KMS-11 (cell line): ENCODE results near the gene INVS.

Source experiments
- H2AFZ ChIP-seq: fragments of 200-600 bp; sonication (generic); 2 replicates; pipeline ENCODE4 v1.6.1; 2016; ENCODE audit warnings: antibody characterized with exemption, mixed run types, low read depth
- H3K27ac ChIP-seq: fragments of 200-600 bp; sonication (generic); 2 replicates; pipeline ENCODE4 v1.6.1; 2016; ENCODE audit warnings: mild to moderate bottlenecking, mixed run types
- H3K27me3 ChIP-seq: fragments of 200-600 bp; sonication (generic); 2 replicates; pipeline ENCODE4 v1.6.1; 2017; ENCODE audit warnings: mild to moderate bottlenecking, low read depth, mixed run types, moderate library complexity; ENCODE audit not compliant: insufficient read depth
- H3K36me3 ChIP-seq: fragments of 200-600 bp; sonication (generic); 2 replicates; pipeline ENCODE4 v1.6.1; 2017; ENCODE audit warnings: mild to moderate bottlenecking, mixed run types; ENCODE audit not compliant: insufficient read depth
- H3K4me1 ChIP-seq: fragments of 200-600 bp; sonication (generic); 2 replicates; pipeline ENCODE4 v1.6.1; 2016; ENCODE audit warnings: mild to moderate bottlenecking, low read depth, mixed run types; ENCODE audit not compliant: poor library complexity, severe bottlenecking
- H3K4me2 ChIP-seq: fragments of 200-600 bp; sonication (generic); 2 replicates; pipeline ENCODE4 v1.7.0; 2016; ENCODE audit warnings: mild to moderate bottlenecking, mixed run types
- H3K4me3 ChIP-seq: fragments of 200-600 bp; sonication (generic); IDR thresholded peaks from 2 replicates; pipeline ENCODE4 v1.6.1; 2017; ENCODE audit warnings: low read depth, low read length, mixed read lengths; ENCODE audit not compliant: insufficient read depth
- H3K79me2 ChIP-seq: fragments of 200-600 bp; sonication (generic); 2 replicates; pipeline ENCODE4 v1.6.1; 2016; ENCODE audit warnings: low read depth, mixed run types; ENCODE audit not compliant: insufficient read depth
- H3K9ac ChIP-seq: fragments of 200-600 bp; sonication (generic); 2 replicates; pipeline ENCODE4 v1.6.1; 2016; ENCODE audit warnings: mild to moderate bottlenecking, mixed run types
- H4K20me1 ChIP-seq: fragments of 200-600 bp; sonication (generic); 2 replicates; pipeline ENCODE4 v1.6.1; 2016; ENCODE audit warnings: mild to moderate bottlenecking, mixed run types; ENCODE audit not compliant: insufficient read depth
- TF ChIP-seq, protein P1 (sequence below): fragments of 200-600 bp; sonication (generic); conservative IDR thresholded peaks from 2 replicates; pipeline ENCODE4 v1.6.1; 2017; ENCODE audit warnings: low read depth, mild to moderate bottlenecking, antibody characterized with exemption, low read length, moderate library complexity, mixed read lengths

The INVS gene, protein sequence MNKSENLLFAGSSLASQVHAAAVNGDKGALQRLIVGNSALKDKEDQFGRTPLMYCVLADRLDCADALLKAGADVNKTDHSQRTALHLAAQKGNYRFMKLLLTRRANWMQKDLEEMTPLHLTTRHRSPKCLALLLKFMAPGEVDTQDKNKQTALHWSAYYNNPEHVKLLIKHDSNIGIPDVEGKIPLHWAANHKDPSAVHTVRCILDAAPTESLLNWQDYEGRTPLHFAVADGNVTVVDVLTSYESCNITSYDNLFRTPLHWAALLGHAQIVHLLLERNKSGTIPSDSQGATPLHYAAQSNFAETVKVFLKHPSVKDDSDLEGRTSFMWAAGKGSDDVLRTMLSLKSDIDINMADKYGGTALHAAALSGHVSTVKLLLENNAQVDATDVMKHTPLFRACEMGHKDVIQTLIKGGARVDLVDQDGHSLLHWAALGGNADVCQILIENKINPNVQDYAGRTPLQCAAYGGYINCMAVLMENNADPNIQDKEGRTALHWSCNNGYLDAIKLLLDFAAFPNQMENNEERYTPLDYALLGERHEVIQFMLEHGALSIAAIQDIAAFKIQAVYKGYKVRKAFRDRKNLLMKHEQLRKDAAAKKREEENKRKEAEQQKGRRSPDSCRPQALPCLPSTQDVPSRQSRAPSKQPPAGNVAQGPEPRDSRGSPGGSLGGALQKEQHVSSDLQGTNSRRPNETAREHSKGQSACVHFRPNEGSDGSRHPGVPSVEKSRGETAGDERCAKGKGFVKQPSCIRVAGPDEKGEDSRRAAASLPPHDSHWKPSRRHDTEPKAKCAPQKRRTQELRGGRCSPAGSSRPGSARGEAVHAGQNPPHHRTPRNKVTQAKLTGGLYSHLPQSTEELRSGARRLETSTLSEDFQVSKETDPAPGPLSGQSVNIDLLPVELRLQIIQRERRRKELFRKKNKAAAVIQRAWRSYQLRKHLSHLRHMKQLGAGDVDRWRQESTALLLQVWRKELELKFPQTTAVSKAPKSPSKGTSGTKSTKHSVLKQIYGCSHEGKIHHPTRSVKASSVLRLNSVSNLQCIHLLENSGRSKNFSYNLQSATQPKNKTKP

DNA sequence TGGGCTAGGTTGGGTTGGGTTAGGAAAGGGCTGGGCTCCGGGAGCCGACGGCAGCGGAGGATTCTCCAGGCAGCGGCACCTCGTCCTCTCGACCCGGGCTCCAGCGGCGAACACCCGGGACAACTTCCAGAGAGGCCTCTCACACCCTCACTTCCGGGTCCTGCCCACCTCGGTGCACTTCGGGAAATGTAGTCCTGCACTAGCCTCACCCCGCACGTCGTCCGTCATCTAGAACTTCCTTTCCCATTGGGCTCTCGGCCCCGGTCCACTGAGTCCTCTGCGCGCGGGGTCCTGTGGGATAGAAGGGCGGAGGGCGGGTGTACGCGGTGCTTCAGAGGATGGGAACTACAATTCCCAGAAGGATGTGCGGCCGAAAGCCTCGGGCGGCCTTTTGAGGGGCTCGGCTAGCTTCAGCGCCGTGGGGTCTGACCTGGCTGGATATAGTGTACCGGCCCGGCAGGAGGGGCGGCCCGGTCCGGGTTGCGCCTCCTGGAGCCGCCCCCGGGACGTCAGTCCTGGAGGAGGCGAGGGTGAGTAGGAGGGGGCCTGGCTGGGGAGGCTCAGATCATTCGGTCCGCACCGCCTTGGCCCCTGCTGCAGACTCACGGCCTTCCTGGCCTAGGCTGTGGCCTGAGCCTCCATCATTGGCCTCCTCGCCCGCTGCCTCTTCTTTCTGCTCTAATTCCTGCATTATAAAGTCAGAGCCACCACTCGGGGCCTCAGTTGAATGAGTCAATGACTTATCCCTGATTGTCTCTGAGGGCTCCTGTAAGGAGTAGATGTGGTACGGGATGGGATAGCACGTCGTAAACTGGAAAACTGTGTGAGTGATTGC lies at the start of gene INVS, which contains the start of gene ERP44:
INVS (plus strand) TSS at position 357 of the 835 bp plus-strand sequence. CDS start 5,279 bp downstream, outside the sequence.
ERP44 (minus strand) TSS at position 114 of the 835 bp plus-strand sequence. CDS start 160 bp downstream, outside the sequence.
- H3K27ac ChIP-seq, result peak within 1 kb of the TSS; percentile 63
- H4K20me1 ChIP-seq, result peaks cover 7% of the 10 kb centered on the region; the same call in 1 of the 2 replicates
- TF ChIP-seq, protein P1, sequence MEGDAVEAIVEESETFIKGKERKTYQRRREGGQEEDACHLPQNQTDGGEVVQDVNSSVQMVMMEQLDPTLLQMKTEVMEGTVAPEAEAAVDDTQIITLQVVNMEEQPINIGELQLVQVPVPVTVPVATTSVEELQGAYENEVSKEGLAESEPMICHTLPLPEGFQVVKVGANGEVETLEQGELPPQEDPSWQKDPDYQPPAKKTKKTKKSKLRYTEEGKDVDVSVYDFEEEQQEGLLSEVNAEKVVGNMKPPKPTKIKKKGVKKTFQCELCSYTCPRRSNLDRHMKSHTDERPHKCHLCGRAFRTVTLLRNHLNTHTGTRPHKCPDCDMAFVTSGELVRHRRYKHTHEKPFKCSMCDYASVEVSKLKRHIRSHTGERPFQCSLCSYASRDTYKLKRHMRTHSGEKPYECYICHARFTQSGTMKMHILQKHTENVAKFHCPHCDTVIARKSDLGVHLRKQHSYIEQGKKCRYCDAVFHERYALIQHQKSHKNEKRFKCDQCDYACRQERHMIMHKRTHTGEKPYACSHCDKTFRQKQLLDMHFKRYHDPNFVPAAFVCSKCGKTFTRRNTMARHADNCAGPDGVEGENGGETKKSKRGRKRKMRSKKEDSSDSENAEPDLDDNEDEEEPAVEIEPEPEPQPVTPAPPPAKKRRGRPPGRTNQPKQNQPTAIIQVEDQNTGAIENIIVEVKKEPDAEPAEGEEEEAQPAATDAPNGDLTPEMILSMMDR, result no peak
- H3K27me3 ChIP-seq, result no peaks in the 10 kb centered on the region
- H2AFZ ChIP-seq, result peak within 1 kb of the TSS; percentile 75
- H3K36me3 ChIP-seq, result no peaks in the 10 kb centered on the region
- peak within 1 kb of the TSS; percentile 81 for H3K9ac ChIP-seq
- peak within 1 kb of the TSS; percentile 62 for H3K4me3 ChIP-seq
- peak within 1 kb of the TSS; percentile 98 for H3K4me2 ChIP-seq
- peaks cover 40% of the 10 kb centered on the region for H3K79me2 ChIP-seq
- peaks cover 20% of the 10 kb centered on the region for H3K4me1 ChIP-seq

DNA sequence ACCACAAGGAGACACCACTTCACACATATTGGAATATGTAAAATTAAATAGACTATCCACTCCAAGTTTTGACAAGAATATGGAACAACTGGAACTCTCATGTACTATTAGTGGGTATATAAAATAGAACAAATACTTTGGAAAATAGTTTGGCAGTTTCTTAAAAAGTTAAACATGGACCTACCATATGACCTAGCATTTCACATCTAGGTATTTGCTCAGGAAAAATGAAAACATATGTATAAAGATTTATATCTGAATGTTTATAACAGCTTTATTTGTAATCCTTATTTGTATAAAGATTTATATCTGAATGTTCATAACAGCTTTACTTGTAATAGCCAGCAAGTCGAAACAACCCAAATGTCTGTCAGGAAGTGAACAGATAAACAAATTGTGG lies 49.5 kb upstream of the INVS start:
- H3K9ac ChIP-seq, result no peak overlapping the region
- no peak overlapping the region for H3K4me3 ChIP-seq
- no peaks in the 10 kb centered on the region for H3K79me2 ChIP-seq
- H3K4me2 ChIP-seq, result no peak overlapping the region
- no peaks in the 10 kb centered on the region for H3K4me1 ChIP-seq
- no peak overlapping the region for H3K27ac ChIP-seq
- H4K20me1 ChIP-seq, result no peaks in the 10 kb centered on the region
- TF ChIP-seq, protein P1, result no peak
- no peaks in the 10 kb centered on the region for H3K36me3 ChIP-seq
- no peaks in the 10 kb centered on the region for H3K27me3 ChIP-seq
- no peak overlapping the region for H2AFZ ChIP-seq

DNA sequence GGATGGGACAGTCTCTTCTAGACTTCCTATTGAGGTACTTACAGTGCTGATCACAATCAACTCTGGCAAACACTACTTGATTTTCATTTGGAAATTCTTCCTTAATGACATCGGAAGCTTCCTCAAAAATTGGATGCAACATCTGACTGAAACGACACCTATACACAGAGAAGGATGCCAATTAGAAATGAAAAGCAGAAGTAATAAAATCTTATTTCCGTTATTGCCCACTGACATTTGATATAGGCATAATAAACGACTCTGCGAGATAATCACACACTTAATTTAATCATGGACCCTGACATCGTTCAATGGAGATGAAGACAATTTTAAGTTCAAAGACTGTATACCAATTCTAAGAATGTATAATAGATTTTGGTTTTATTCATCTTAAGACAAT lies 46.7 kb upstream of the INVS start:
- Histone ChIP-seq H3K27me3 (no peaks in the 10 kb centered on the region), H3K4me2 (no peak overlapping the region), H3K27ac (no peak overlapping the region), H3K36me3 (no peaks in the 10 kb centered on the region), H3K9ac (no peak overlapping the region), H3K79me2 (no peaks in the 10 kb centered on the region), H2AFZ (no peak overlapping the region), H4K20me1 (no peaks in the 10 kb centered on the region), H3K4me3 (no peak overlapping the region), H3K4me1 (no peaks in the 10 kb centered on the region)
- TF ChIP-seq, protein P1, result no peak

DNA sequence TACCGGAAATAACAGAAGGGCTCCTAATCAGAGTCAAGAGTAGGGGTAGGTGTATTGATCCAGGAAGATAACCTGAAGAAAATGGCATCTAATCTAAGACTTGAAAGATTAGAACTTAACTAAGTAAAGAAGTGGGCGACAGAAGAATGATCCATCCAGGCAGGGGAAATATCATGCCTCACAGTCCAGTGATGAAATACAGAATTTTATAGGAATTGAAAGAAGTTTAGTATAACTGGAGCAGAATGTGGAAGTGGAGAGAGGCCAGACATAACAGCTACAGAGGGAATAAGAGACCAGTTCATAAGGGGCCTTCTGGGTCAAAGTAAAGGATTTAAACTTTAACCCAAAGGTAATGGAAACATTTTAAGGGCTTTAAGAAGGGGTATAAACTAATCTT lies 42.5 kb upstream of the INVS start:
- Histone ChIP-seq H4K20me1 (no peaks in the 10 kb centered on the region), H3K9ac (no peak overlapping the region), H3K4me1 (peaks cover 36% of the 10 kb centered on the region), H3K4me2 (no peak overlapping the region), H3K4me3 (no peak overlapping the region), H2AFZ (no peak overlapping the region), H3K27me3 (no peaks in the 10 kb centered on the region), H3K27ac (no peak overlapping the region), H3K79me2 (no peaks in the 10 kb centered on the region), H3K36me3 (no peaks in the 10 kb centered on the region)
- TF ChIP-seq, protein P1, result no peak
